HepG2 (cell line): ENCODE data around the gene DYTN. TPM values are rescaled to one million over a fixed set of nuclear protein-coding genes. Genes with fewer than 3 reads are reported as not detected.

Experiments used
- KDM2A ChIP-seq: sonication (generic); formaldehyde crosslinking; IDR thresholded peaks from 2 replicates; pipeline ENCODE4 v1.4.0; 2020; ENCODE audit warnings: low read depth, missing genetic modification reagents, borderline replicate concordance
- KLF15 ChIP-seq: sonication (generic); formaldehyde crosslinking; IDR thresholded peaks from 2 replicates; pipeline ENCODE4 v1.8.1; 2023; ENCODE audit warnings: borderline replicate concordance, mild to moderate bottlenecking, inconsistent platforms, missing genetic modification reagents, mixed read lengths
- NBN ChIP-seq: fragments of 450-650 bp; conservative IDR thresholded peaks from 2 replicates; pipeline ENCODE4 v1.6.1; 2017
- NCOA5 ChIP-seq: sonication (generic); formaldehyde crosslinking; IDR thresholded peaks from 2 replicates; pipeline ENCODE4 v1.4.0; 2020; ENCODE audit warnings: missing genetic modification reagents
- NR2C2 ChIP-seq: sonication (generic); formaldehyde crosslinking; IDR thresholded peaks from 2 replicates; pipeline ENCODE4 v1.4.0; 2020; ENCODE audit warnings: missing genetic modification reagents, mild to moderate bottlenecking, moderate library complexity, borderline replicate concordance
- PBX3 ChIP-seq: sonication (generic); formaldehyde crosslinking; IDR thresholded peaks from 2 replicates; pipeline ENCODE4 v1.8.1; 2023; ENCODE audit warnings: missing genetic modification reagents, inconsistent platforms, borderline replicate concordance
- RERE ChIP-seq: IDR thresholded peaks from 2 replicates; pipeline ENCODE4 v1.6.1; 2016; ENCODE audit warnings: low read depth, missing genetic modification reagents, missing compliant biosample characterization
- TAF1 ChIP-seq: sonication (generic); formaldehyde crosslinking; IDR thresholded peaks from 2 replicates; pipeline ENCODE4 v1.4.0; 2020; ENCODE audit warnings: missing genetic modification reagents
- YY1 ChIP-seq: IDR thresholded peaks from 2 replicates; pipeline ENCODE4 v1.6.1; 2011; ENCODE audit warnings: low read length, low read depth, moderate library complexity, mild to moderate bottlenecking; ENCODE audit not compliant: insufficient read depth, insufficient replicate concordance
- ZMAT3 ChIP-seq: sonication (generic); formaldehyde crosslinking; conservative IDR thresholded peaks from 2 replicates; pipeline ENCODE4 v1.7.0; 2021; ENCODE audit warnings: missing genetic modification reagents
- ZNF124 ChIP-seq: sonication (generic); formaldehyde crosslinking; IDR thresholded peaks from 2 replicates; pipeline ENCODE4 v1.4.0; 2020; ENCODE audit warnings: missing genetic modification reagents
- ZNF264 ChIP-seq: sonication (generic); formaldehyde crosslinking; IDR thresholded peaks from 2 replicates; pipeline ENCODE4 v1.4.0; 2020; ENCODE audit warnings: missing genetic modification reagents
- ZNF276 ChIP-seq: sonication (generic); formaldehyde crosslinking; IDR thresholded peaks from 2 replicates; pipeline ENCODE4 v1.4.0; 2020; ENCODE audit warnings: mild to moderate bottlenecking, low read depth, missing genetic modification reagents
- ZNF44 ChIP-seq: sonication (generic); formaldehyde crosslinking; IDR thresholded peaks from 2 replicates; pipeline ENCODE4 v1.5.1; 2020; ENCODE audit warnings: mild to moderate bottlenecking, missing genetic modification reagents
- ZNF580 ChIP-seq: IDR thresholded peaks from 2 replicates; pipeline ENCODE4 v1.6.1; 2016; ENCODE audit warnings: low read depth, borderline replicate concordance
- ZNF605 ChIP-seq: sonication (generic); formaldehyde crosslinking; IDR thresholded peaks from 2 replicates; pipeline ENCODE4 v1.8.0; 2022; ENCODE audit warnings: mild to moderate bottlenecking, missing genetic modification reagents
- ZNF639 ChIP-seq: conservative IDR thresholded peaks from 2 replicates; pipeline ENCODE4 v1.6.1; 2018; ENCODE audit warnings: missing genetic modification reagents
- ZNF740 ChIP-seq: sonication (generic); formaldehyde crosslinking; IDR thresholded peaks from 2 replicates; pipeline ENCODE4 v1.4.0; 2020; ENCODE audit warnings: missing genetic modification reagents
- polyA plus RNA-seq, 8 experiments: library from polyadenylated mRNA; depleted of rRNA in 3 of 8; stranded (reverse) in 7 of 8; unstranded in 1 of 8; fragments of >200 nt; fragmentation: Illumina TruSeq in 4 of 8; extraction: Trizol in 4 of 8; gene quantifications; 2 replicates each; pipeline versions ENCODE4 v1.2.1 to v1.2.3, GENCODE V29; 2011 to 2016; ENCODE audit warnings: low read depth in 4 of 8, missing spikeins in 1 of 8, mixed read lengths in 1 of 8; ENCODE audit not compliant: insufficient read depth in 1 of 8
- total RNA-seq, 5 experiments: library from RNA; depleted of rRNA; stranded (reverse); fragments of >200 nt; fragmentation: Illumina TruSeq; extraction: Trizol; gene quantifications; 2 replicates each; pipeline ENCODE4 v1.2.3, GENCODE V29; 2016; ENCODE audit warnings: low read depth in 1 of 5

The DYTN gene
- total and polyA plus RNA-seq, 2 of the 13 experiments (the other 11 are each of a cell fraction or from before 2014, with no cell fraction given) = not detected

- peak; percentile 75; the same call in 1 of the 2 replicates for TF ChIP-seq ZNF639 (CRISPR knock-in tag)
- no peak; the same call in 1 of the 2 replicates for TF ChIP-seq KLF15 (CRISPR knock-in tag)
- TF ChIP-seq NR2C2 (CRISPR knock-in tag) = peak; percentile 90
- no peak for TF ChIP-seq ZNF276 (CRISPR knock-in tag)
- peak; percentile 95 for TF ChIP-seq TAF1 (CRISPR knock-in tag)
- TF ChIP-seq ZNF740 = no peak
- TF ChIP-seq ZNF264 (CRISPR knock-in tag) = peak; percentile 91
- peak; percentile 18; the same call in 1 of the 2 replicates for TF ChIP-seq PBX3
- peak; percentile 89 for TF ChIP-seq KDM2A
- TF ChIP-seq NBN = no peak
- TF ChIP-seq RERE (CRISPR knock-in tag) = no peak
- no peak for TF ChIP-seq NCOA5 (CRISPR knock-in tag)
- 0 out of 2 replicates have a peak, but pooled peaks have one; percentile 8 for TF ChIP-seq ZMAT3 (CRISPR knock-in tag)
- peak; percentile 97 for TF ChIP-seq YY1
- TF ChIP-seq ZNF124 (CRISPR knock-in tag) = peak; percentile 62; the same call in 1 of the 2 replicates
- TF ChIP-seq ZNF580 = peak; percentile 78; the same call in 1 of the 2 replicates
- TF ChIP-seq ZNF44 = peak; percentile 90; the same call in 1 of the 2 replicates
- TF ChIP-seq ZNF605 (CRISPR knock-in tag) = peak; percentile 81
These were observed 47.3 kb upstream of the DYTN start, which contains the start of the genes FASTKD2 and MDH1B (continued) for GRCh38 chr2:206765242-206766056.
